Measurements from ENCODE around the gene RET.

RET gene

GRCh38 chr10:43170491-43170890, 93.6 kb downstream of the RET start:
- no peak for DNase-seq (ENCODE audit: low read depth in 2 of 2)

DNA sequence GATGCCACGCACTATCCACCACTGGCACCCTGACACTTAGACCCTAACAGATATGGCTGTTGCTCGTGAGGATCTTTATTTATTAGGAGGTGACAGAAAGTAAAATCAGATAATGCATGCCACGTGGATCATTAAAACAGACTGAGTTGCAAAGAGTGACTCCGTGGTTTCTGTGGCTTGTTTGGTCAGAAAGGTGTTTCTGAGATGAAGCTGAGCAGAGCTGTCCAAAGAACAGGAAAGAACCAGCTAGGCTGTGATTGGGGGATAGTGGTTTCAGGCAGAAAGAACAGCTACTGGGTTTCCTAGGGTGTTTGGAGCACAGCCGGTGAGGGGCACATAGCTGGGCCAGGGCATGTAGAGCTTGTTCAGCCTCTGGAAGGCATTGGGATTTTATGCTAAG, 95.8 kb downstream of the RET start:
- DNase-seq (ENCODE audit: low read depth in 2 of 2) = no peak

- DNase-seq (ENCODE audit: low read depth in 2 of 2) = no peak
Observed at GRCh38 chr10:43173120-43173519, 96.3 kb downstream of the RET start.

DNA sequence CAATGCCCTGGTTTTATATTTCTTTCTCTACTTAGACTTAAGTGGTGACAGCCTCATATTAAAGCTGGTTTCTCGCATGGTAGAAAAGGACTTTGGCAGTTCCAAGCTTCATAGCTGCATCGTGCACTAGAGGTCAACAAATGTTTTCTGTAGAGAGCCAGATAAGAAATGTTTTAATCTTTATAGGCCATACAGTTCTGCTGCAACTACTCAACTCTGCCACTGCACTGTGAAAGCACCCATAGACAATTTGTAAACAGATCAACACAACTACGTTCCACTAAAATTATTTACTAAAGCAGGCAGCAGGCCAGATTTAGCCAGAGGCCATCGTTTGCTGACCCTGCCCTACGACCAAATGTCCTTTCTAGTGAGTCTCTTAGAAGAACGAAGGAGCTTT, 98.1 kb downstream of the RET start:
- no peak for DNase-seq (ENCODE audit: low read depth in 2 of 2)

GRCh38 chr10:43176271-43176670, 99.4 kb downstream of the RET start:
- no peak for DNase-seq (ENCODE audit: low read depth in 2 of 2)

DNA sequence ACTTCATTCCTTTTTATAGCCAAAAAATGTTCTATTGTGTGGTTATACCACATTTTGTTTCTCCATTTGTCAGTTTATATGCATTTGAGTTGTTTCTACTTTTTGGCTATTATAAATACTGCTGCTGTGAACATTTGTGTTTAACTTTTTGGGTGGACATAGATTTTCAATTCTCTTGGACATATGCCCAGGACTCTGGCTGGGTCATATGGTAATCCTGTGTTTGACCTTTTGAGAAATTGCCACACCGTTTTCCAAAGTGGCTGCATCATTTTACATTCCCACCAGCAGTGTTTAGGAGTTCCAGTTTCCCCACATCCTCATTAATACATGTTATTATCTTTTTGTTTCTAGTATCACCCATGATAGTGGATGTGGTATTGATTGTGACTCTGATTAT, 100.7 kb downstream of the RET start:
- no peak for DNase-seq (ENCODE audit: low read depth in 2 of 2)

Data from stimulated activated CD4-positive, alpha-beta T cell treated with anti-CD3 and anti-CD28 coated beads, Interleukin-15, amount 100 ng/mL, for 48 hours (primary cell).